ENCODE data around the gene CLMN. TPM values are rescaled to one million over a fixed set of nuclear protein-coding genes. Genes with fewer than 3 reads are reported as not detected.
A peak's percentile ranks its signal among the peaks of the same experiment; 100 is the strongest.

CLMN gene
- total and polyA plus RNA-seq, 10 of the 15 experiments (the other 5 are each of a cell fraction or from before 2014, with no cell fraction given), result 7.8 to 49.3 (median 18.5) TPM

DNA sequence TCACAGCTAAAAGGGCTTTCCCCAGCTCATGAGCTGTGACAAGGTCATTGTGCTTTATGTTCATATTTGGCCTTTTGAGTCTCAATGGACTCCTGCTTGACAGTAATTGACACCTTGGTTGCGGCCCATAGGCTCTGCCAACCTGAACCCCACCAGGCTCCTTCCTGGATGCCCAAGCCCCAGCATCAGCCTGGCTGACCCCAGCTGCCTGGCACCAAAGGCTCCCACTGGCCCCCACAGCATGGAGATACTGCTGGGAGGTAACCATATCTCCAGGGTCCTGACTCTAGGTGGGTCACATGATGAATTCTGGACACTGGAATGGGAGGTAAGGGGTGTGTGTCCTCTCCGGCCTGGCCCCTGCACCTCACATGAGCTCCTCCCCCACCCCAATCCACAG, 50.2 kb downstream of the CLMN start:
- Histone ChIP-seq H3K79me2 (ENCODE audit: control insufficient read depth, insufficient read depth, low read length) (no peaks in the 10 kb centered on the region), H3K4me2 (ENCODE audit: control insufficient read depth, insufficient read depth) (peak overlapping the region; percentile 56), H2AFZ (ENCODE audit: control insufficient read depth, low read depth, low read length) (no peak overlapping the region), H4K20me1 (ENCODE audit: control insufficient read depth, insufficient read depth) (no peaks in the 10 kb centered on the region), H3K9me3 (replicated peaks; ENCODE audit: control insufficient read depth, insufficient read depth, low read length) (no peaks in the 10 kb centered on the region), H3K27ac (ENCODE audit: control insufficient read depth, insufficient read depth) (peak overlapping the region; percentile 20; the same call in 1 of the 2 replicates), H3K36me3 (ENCODE audit: control insufficient read depth in 2 of 2, insufficient read depth in 2 of 2, low read length in 1 of 2) (no peaks in the 10 kb centered on the region), H3K9ac (ENCODE audit: control insufficient read depth, insufficient read depth, low read length) (no peak overlapping the region), H3K4me1 (ENCODE audit: control insufficient read depth, insufficient read depth, low read length) (peaks cover 37% of the 10 kb centered on the region), H3K4me3 (no peak overlapping the region; the same call in 1 of the 2 replicates), H3K27me3 (replicated peaks in 1 of 2; ENCODE audit: control insufficient read depth in 2 of 2, insufficient read depth in 2 of 2, low read length in 1 of 2) (no peaks in the 10 kb centered on the region)
- 50% methylated on average over 2 of the region's 2 CpGs for WGBS (ENCODE audit: insufficient coverage, insufficient replicate concordance, low lambda C conversion rate, missing lambda C conversion rate)
- ATAC-seq, result 0 out of 3 replicates have a peak, but pooled peaks have one; percentile 6
- BruUV-seq (replicated peaks), result no TSS peak
- ChIA-PET RAD21 (ENCODE audit: unreplicated experiment) (interaction anchor here (0.9 to 3.5 kb wide), 10 partner anchors 9 to 63 kb away, joined by 3 to 18 read pairs (median 4); no protein-coding TSS in a partner anchor), POLR2A (interaction anchor here (0.9 to 1.0 kb wide), 3 partner anchors 9 to 111 kb away, joined by 3 read pairs; no protein-coding TSS in a partner anchor), CTCF (interaction anchor here (0.6 to 1.6 kb wide), 7 partner anchors 9 to 249 kb away, joined by 3 to 8 read pairs (median 3); no protein-coding TSS in a partner anchor), SMC1A (ENCODE audit: uncharacterized antibody, unreplicated experiment) (interaction anchor here (0.7 to 3.0 kb wide), 15 partner anchors 9 to 87 kb away, joined by 3 to 14 read pairs (median 4); no protein-coding TSS in a partner anchor)
- in situ Hi-C loops (cut with MboI) (no loop called here), intact Hi-C loops (cut with micrococcal nuclease; ENCODE audit: unreplicated experiment) (loop anchor here (5.0 kb wide), 1 partner anchor 112 kb away; the partner anchor contains the start of gene DICER1)
- no peak for DNase-seq (ENCODE audit: low read depth, low spot score)
- no peak for TF ChIP-seq SIN3A (IDR thresholded peaks at IDR 0.05; ENCODE audit: low read depth, low read length)
- TF ChIP-seq ZNF217 (IDR thresholded peaks at IDR 0.05), result no peak
- TF ChIP-seq FOS (IDR thresholded peaks at IDR 0.05; ENCODE audit: borderline replicate concordance, extremely low read depth, insufficient read length), result no peak
- TF ChIP-seq IRF4 (IDR thresholded peaks at IDR 0.05; ENCODE audit: low read depth, low read length), result no peak
- TF ChIP-seq SRF (IDR thresholded peaks at IDR 0.05; ENCODE audit: low read depth in 2 of 2, low read length in 2 of 2), result peak in 1 of 2 experiments; percentile 40; a peak in 1 of 4 replicates
- TF ChIP-seq ETV6 (conservative IDR thresholded peaks at IDR 0.05 in 1 of 2, IDR thresholded peaks at IDR 0.05 in 1 of 2; ENCODE audit: borderline replicate concordance in 1 of 2, low read depth in 1 of 2), result no peak
- no peak for TF ChIP-seq MXI1 (IDR thresholded peaks at IDR 0.05; ENCODE audit: low read depth, low read length)
- peak; percentile 43 for TF ChIP-seq NR2F1 (conservative IDR thresholded peaks at IDR 0.05)
- no peak for TF ChIP-seq IKZF1 (conservative IDR thresholded peaks at IDR 0.05)
- FAIRE-seq, result no peak

All from GM12878 (cell line).